Gastroesophageal sphincter (tissue), 3 donors: ENCODE measurements around the gene GRID1.

ENCODE experiments used
- EP300 ChIP-seq: sonication (generic); formaldehyde crosslinking; IDR thresholded peaks from one replicate; pipeline ENCODE4 v1.6.1; 2017; ENCODE audit warnings: antibody characterized with exemption, mild to moderate bottlenecking
- POLR2AphosphoS5 ChIP-seq: sonication (generic); formaldehyde crosslinking; IDR thresholded peaks from one replicate; pipeline ENCODE4 v1.6.1; 2017; ENCODE audit warnings: antibody characterized with exemption
- TF ChIP-seq, protein P1 (sequence below), 4 experiments: fragments of 200-600 bp in 2 of 4; fragments of 450-650 bp in 2 of 4; sonication (generic) in 1 of 4; IDR thresholded peaks; one replicate each; pipeline ENCODE4 v1.5.1; 2017 to 2019; ENCODE audit warnings: antibody characterized with exemption in 4 of 4, mild to moderate bottlenecking in 2 of 4, moderate library complexity in 2 of 4

DNA sequence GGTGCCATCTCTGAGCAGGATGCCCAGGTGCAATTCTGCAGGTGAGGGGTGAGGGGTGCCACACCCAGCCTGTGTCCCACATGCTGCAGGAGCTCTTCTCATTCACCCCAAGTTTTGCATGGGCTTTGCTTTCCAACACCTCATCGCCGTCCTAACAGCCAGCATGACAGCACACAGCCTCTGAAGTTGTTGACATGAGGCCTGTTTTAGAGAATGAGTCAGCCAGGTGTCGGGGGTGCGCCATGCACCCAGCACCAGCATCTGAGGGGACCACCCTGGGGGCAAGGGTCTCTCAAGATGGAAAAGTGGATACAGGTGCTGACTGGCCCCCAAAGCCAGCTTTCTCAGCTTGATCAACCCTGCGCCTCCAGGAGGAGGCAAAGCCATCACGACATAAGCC lies 146.0 kb downstream of the GRID1 start:
- TF ChIP-seq, protein P1, sequence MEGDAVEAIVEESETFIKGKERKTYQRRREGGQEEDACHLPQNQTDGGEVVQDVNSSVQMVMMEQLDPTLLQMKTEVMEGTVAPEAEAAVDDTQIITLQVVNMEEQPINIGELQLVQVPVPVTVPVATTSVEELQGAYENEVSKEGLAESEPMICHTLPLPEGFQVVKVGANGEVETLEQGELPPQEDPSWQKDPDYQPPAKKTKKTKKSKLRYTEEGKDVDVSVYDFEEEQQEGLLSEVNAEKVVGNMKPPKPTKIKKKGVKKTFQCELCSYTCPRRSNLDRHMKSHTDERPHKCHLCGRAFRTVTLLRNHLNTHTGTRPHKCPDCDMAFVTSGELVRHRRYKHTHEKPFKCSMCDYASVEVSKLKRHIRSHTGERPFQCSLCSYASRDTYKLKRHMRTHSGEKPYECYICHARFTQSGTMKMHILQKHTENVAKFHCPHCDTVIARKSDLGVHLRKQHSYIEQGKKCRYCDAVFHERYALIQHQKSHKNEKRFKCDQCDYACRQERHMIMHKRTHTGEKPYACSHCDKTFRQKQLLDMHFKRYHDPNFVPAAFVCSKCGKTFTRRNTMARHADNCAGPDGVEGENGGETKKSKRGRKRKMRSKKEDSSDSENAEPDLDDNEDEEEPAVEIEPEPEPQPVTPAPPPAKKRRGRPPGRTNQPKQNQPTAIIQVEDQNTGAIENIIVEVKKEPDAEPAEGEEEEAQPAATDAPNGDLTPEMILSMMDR (IDR thresholded peaks at IDR 0.05), result no peak
- TF ChIP-seq POLR2AphosphoS5, result no peak
- TF ChIP-seq EP300, result no peak
